ENCODE results near the gene RASSF6.
"Not testable (repeated sequence)": the region's sequence is repeated elsewhere in the genome, so short reads cannot be mapped to it uniquely, and the experiment has no call there.

RASSF6 gene

GRCh38 chr4:73612032-73612431, 8.2 kb downstream of the RASSF6 start:
- DNase-seq (ENCODE audit: low read depth in 2 of 2), result no peak

- DNase-seq (ENCODE audit: low read depth in 2 of 2), result no peak
Measured at GRCh38 chr4:73609706-73610105, 10.5 kb downstream of the RASSF6 start.

- no peak for DNase-seq (ENCODE audit: low read depth in 2 of 2)
Measured at GRCh38 chr4:73608689-73609594, 11.3 kb downstream of the RASSF6 start.

GRCh38 chr4:73607375-73608033, 12.7 kb downstream of the RASSF6 start:
- no peak for DNase-seq (ENCODE audit: low read depth in 2 of 2)

GRCh38 chr4:73606465-73606974, 13.7 kb downstream of the RASSF6 start:
- DNase-seq (ENCODE audit: low read depth in 2 of 2), result no peak

- DNase-seq (ENCODE audit: low read depth in 2 of 2), result no peak
Measured at GRCh38 chr4:73603854-73604584, 16.2 kb downstream of the RASSF6 start.

GRCh38 chr4:73603271-73603710, 16.9 kb downstream of the RASSF6 start:
- DNase-seq (ENCODE audit: low read depth in 2 of 2), result no peak

GRCh38 chr4:73600954-73601353, 19.3 kb downstream of the RASSF6 start:
- DNase-seq (ENCODE audit: low read depth in 2 of 2), result no peak

- no peak for DNase-seq (ENCODE audit: low read depth in 2 of 2)
Measured at GRCh38 chr4:73599182-73599581, 21.1 kb downstream of the RASSF6 start.

- DNase-seq (ENCODE audit: low read depth in 2 of 2), result no peak
Measured at GRCh38 chr4:73597594-73597993, 22.6 kb downstream of the RASSF6 start.

- not testable (repeated sequence) for DNase-seq (ENCODE audit: low read depth in 2 of 2)
Measured at GRCh38 chr4:73597183-73597582, 23.1 kb downstream of the RASSF6 start.

- no peak for DNase-seq (ENCODE audit: low read depth in 2 of 2)
Measured at GRCh38 chr4:73596001-73596400, 24.2 kb downstream of the RASSF6 start.

GRCh38 chr4:73593631-73594241, 26.5 kb downstream of the RASSF6 start:
- DNase-seq (ENCODE audit: low read depth in 2 of 2), result no peak

- DNase-seq (ENCODE audit: low read depth in 2 of 2), result no peak
Measured at GRCh38 chr4:73589887-73590801, 30.1 kb downstream of the RASSF6 start.

GRCh38 chr4:73589261-73589847, 30.9 kb downstream of the RASSF6 start:
- no peak for DNase-seq (ENCODE audit: low read depth in 2 of 2)

GRCh38 chr4:73588613-73589012, 31.6 kb downstream of the RASSF6 start:
- DNase-seq (ENCODE audit: low read depth in 2 of 2), result no peak

- no peak for DNase-seq (ENCODE audit: low read depth in 2 of 2)
Measured at GRCh38 chr4:73586666-73587065, 33.6 kb downstream of the RASSF6 start.

- no peak for DNase-seq (ENCODE audit: low read depth in 2 of 2)
Measured at GRCh38 chr4:73586040-73586439, 34.2 kb downstream of the RASSF6 start.

- DNase-seq (ENCODE audit: low read depth in 2 of 2), result no peak
Measured at GRCh38 chr4:73585345-73585744, 34.9 kb downstream of the RASSF6 start.

- DNase-seq (ENCODE audit: low read depth in 2 of 2), result no peak
Measured at GRCh38 chr4:73583666-73584065, 36.6 kb downstream of the RASSF6 start.
